ENCODE data around the gene SLC44A4.

The SLC44A4 gene

GRCh38 chr6:31836047-31836473 is 42.7 kb downstream of the SLC44A4 start:
- TF ChIP-seq CTCF (conservative IDR thresholded peaks at IDR 0.05), result no peak
- TF ChIP-seq ZFX (IDR thresholded peaks at IDR 0.05), result no peak
- H3K27ac ChIP-seq, result peak overlapping the region; percentile 97

- TF ChIP-seq CTCF (conservative IDR thresholded peaks at IDR 0.05) (no peak), ZFX (IDR thresholded peaks at IDR 0.05) (no peak)
- peak overlapping the region; percentile 97 for H3K27ac ChIP-seq
Observed at GRCh38 chr6:31834367-31835250, 44.2 kb downstream of the SLC44A4 start.

GRCh38 chr6:31831350-31832215 is 47.2 kb downstream of the SLC44A4 start:
- H3K27ac ChIP-seq, result peak overlapping the region; percentile 52; the same call in 1 of the 2 replicates
- TF ChIP-seq CTCF (conservative IDR thresholded peaks at IDR 0.05) (no peak), ZFX (IDR thresholded peaks at IDR 0.05) (no peak)

- TF ChIP-seq CTCF (conservative IDR thresholded peaks at IDR 0.05), result no peak
- no peak for TF ChIP-seq ZFX (IDR thresholded peaks at IDR 0.05)
- peak overlapping the region; percentile 52 for H3K27ac ChIP-seq
Observed at GRCh38 chr6:31830886-31831335, 47.9 kb downstream of the SLC44A4 start.

- H3K27ac ChIP-seq, result peak overlapping the region; percentile 72
- TF ChIP-seq CTCF (conservative IDR thresholded peaks at IDR 0.05) (peak; percentile 57), ZFX (IDR thresholded peaks at IDR 0.05) (no peak)
Observed at GRCh38 chr6:31829633-31830283, 49.0 kb downstream of the SLC44A4 start.

GRCh38 chr6:31827286-31828079 is 51.3 kb downstream of the SLC44A4 start, which contains the start of gene HSPA1B:
HSPA1B (plus strand) TSS chr6:31827738; CDS start chr6:31827951, 213 bp downstream.
- TF ChIP-seq ZFX (IDR thresholded peaks at IDR 0.05) (no peak), CTCF (conservative IDR thresholded peaks at IDR 0.05) (no peak)
- H3K27ac ChIP-seq, result peak within 1 kb of the TSS; percentile 96
